NT2/D1 (cell line): ENCODE results near the gene KRT13.

ENCODE experiments used
- SUZ12 ChIP-seq: IDR thresholded peaks from 2 replicates; pipeline ENCODE4 v1.6.1; 2011; ENCODE audit not compliant: insufficient read length, insufficient read depth; ENCODE audit errors: extremely low read depth
- YY1 ChIP-seq: IDR thresholded peaks from 2 replicates; pipeline ENCODE4 v1.6.1; 2011; ENCODE audit not compliant: insufficient read length, insufficient read depth
- ZNF274 ChIP-seq: IDR thresholded peaks from 2 replicates; pipeline ENCODE4 v1.6.1; 2011; ENCODE audit warnings: mild to moderate bottlenecking, low read depth, low read length

DNA sequence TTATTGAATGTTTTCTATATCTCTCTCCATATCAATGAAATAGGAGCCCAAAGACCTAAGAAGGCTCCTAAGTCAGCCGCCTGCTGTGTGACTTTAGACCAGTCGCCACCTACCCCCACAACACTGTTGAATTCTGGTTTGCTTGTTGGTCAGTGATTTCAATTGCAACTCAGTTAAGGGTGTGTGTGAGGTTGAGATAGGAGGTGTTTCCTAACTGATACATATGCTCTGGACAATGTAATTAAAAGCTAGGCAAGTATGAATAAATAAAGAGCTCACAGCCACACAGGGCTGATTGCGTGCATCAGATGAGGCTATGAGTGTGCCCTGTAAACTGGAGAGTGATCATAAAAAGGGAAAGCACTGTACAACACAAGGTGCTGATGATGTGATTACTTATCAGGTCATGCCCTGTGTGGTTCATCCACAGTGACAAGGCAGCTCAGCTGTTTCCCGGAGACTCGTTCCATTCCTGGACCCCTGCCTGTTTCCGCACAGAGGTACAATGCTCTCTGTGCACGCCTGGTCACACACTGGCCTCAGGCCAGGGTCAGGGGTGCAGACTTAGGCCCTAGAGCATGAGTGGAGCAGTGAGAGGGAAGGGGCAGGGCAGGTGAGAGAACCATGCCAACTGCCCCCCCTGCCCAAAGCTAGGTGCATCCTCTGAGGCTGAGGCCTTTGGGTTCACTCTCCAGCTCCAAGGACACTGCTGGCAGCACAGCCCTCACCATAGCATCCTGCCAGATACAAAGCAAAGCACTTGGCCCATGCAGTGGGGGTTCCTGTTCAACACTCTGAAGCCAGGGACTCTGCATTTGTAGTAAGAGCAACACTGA, 21.2 kb downstream of the KRT13 start:
- TF ChIP-seq YY1 (no peak), ZNF274 (no peak), SUZ12 (no peak)
